GM12872 (cell line): ENCODE measurements around the gene OR52K1.
A peak's percentile ranks its signal among the peaks of the same experiment; 100 is the strongest.

ENCODE experiments used
- TF ChIP-seq, protein P1 (sequence below): IDR thresholded peaks from 3 replicates; pipeline ENCODE4 v1.5.1; 2011; ENCODE audit warnings: low read depth, mild to moderate bottlenecking, low read length, moderate library complexity; ENCODE audit not compliant: insufficient read depth

Gene OR52K1

DNA sequence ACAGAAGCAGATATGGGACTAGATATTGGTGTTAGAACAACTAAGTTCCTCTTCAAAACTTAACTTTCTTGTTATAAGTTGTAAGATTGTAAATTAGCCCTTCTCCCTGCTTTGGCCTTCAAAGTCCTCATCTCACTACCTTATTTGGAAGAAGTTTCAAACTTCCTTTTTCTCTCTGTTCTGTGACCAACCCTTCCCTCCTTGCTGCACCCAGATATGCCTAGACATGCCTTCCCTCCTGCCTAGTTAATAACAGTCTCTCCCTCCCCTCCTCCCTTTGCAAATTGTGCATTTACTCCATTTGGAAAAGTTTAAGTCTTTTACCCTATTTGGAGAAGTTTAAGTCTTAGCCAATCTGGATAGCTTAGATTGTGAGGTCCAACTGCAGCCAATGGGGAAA is 28.4 kb upstream of the OR52K1 start:
- TF ChIP-seq, protein P1, sequence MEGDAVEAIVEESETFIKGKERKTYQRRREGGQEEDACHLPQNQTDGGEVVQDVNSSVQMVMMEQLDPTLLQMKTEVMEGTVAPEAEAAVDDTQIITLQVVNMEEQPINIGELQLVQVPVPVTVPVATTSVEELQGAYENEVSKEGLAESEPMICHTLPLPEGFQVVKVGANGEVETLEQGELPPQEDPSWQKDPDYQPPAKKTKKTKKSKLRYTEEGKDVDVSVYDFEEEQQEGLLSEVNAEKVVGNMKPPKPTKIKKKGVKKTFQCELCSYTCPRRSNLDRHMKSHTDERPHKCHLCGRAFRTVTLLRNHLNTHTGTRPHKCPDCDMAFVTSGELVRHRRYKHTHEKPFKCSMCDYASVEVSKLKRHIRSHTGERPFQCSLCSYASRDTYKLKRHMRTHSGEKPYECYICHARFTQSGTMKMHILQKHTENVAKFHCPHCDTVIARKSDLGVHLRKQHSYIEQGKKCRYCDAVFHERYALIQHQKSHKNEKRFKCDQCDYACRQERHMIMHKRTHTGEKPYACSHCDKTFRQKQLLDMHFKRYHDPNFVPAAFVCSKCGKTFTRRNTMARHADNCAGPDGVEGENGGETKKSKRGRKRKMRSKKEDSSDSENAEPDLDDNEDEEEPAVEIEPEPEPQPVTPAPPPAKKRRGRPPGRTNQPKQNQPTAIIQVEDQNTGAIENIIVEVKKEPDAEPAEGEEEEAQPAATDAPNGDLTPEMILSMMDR, result no peak

DNA sequence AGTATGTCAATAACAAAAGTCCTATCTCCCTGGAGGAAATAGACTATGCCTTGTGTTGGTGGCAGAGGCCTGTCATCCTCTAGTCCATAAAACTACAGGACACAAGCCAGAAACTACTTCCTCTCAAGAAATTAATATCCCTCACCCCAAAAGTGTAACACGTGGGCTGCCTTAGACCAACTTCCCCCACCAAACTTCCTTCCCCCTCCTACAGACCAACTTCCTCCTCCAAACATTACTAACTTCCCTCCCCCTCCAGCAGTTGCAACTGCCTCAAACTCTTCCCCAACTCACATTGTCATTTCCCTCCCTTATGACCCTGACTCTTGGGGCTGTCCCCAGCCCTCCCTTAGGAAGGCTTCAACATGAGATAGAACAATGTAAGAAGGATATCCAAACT is 27.0 kb upstream of the OR52K1 start:
- TF ChIP-seq, protein P1, result no peak

DNA sequence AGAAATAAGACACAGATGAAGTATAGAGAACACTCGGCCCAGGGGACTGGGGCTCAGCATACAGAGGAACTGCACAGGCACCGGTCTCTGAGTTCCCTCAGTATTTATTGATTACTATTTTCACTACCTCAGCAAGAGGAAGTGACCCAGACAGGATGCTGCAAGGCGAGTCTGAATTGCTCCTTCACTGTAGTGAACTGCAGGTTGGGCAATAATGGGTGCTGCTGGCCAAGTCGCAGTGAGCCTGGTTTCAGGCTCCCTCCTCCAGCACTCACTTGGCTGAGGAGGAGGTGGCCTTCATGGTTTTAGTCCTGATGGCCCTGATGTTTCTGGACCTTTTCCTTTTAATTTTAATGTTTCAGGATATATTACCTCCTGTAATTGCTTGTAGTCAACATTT is 22.9 kb upstream of the OR52K1 start:
- TF ChIP-seq, protein P1, result no peak

DNA sequence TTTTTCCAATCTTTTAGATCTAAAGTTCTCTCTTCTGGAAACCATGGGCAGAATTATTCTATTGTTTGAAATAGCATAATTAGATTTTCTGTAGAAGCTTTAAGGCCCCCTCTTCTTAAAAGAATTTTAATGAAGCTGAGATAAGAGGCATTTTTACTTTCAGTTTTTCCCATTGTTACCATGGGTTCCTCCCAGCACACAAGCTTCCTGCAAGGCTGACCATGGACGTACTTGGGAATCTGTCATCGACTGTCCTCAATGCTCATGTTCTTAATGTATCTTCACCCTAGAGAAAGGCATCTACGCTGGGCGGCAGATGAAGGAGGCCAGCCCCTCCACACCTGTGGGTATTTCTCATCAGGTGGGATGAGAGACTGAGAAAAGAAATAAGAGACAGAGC is 22.3 kb upstream of the OR52K1 start:
- TF ChIP-seq, protein P1, result no peak

DNA sequence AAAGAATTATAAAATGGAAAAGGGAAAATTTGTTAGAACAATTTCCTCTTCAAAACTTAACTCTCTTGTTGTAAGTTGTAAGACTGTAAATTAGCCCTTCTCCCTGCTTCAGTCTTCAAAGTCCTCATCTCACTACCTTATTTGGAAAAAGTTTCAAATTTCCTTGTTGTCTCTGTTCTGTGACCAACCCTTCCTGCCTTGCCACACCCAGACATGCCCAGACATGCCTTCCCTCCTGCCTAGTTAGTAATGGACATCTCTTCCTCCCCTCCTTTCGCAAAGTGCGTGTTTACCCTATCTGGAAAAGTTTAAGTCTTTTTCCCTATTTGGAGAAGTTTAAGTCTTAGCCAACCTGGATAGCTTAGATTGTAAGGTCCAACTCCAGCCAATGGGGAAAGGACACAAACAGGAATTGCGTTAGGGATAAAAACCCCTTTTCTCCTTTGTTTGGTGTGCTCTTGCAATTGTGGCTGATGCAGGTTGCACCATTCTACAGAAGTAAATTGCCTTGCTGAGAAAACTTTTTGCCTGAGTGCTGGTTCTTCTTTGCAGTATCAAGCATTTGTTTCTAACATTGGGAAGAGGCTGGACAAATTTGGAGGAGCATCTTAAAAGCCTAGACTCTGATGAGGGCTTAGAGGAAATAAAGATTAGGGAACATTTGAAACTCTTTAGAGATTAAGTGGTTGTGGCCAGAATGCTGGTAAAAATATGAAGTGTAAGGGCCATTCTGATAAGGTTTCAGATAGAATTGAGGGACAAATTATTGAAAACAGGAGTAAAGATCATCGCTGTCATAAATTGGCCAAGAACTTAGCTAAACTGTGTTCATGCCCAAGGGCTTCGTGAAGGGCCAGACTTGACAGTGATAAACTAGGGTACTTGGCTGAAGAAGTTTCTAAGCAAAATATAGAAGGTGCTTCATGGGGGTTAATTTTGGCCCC is 18.0 kb upstream of the OR52K1 start:
- TF ChIP-seq, protein P1, result no peak

DNA sequence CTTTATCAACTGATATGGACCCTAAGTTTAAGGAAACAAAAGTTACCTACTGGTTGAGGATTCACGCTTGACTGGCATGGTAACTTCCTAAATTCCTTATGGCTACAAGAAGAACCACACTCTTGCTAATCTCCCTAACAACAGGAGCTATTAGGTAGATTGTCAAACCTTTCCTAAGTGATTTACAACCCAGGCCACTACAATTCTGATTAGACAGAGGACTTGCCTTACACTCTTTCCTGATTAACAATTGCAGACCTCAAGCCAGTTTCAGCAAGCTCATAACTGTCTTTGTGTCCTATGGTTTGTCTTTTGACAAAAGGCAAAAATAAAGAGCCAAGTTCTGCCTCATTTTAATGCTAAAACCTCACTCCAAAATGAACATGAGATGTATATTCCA is 17.0 kb upstream of the OR52K1 start:
- TF ChIP-seq, protein P1, result no peak

DNA sequence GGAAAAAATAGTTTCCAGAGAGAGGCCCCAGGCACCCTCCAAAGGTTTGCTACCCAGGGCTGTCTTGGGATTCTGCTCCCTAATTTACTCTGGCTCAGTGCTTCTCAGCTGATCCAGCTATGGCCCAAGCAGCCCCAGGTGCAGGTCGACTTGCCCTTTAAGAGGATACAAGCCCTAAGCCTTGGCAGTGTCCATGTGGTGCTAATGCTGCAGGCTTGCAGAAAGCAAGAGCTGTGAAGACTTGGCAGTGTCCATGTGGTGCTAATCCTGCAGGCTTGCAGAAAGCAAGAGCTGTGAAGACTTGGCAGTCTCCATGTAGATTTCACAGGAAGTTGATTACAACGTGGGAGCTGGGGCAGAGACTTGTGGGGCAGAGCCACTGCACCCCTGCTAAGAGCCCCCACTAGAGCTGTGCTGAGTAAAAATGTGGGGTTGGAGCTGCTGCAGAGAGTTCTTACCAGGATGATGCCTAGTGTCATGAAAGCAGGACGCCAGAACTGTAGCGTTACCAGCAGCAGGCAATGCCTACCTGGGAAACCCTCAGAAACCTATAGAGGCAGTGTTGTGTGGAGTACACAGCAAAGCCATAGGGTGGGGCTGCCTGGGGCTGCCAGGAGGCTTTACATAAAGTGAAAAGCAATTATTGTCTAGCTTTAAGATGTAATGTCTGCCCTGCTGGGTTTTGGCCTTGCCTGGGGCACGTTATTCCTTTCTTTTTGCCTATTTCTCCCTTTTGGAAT is 16.1 kb upstream of the OR52K1 start:
- TF ChIP-seq, protein P1, result 0 out of 3 replicates have a peak, but pooled peaks have one; percentile 8
